ENCODE results near the gene SPINK4.

SPINK4 gene

GRCh38 chr9:33229359-33230114, 10.4 kb upstream of the SPINK4 start:
- DNase-seq (ENCODE audit: low read depth in 2 of 2) = no peak

- no peak for DNase-seq (ENCODE audit: low read depth in 2 of 2)
These were observed 9.0 kb upstream of the SPINK4 start for GRCh38 chr9:33230756-33231622.

GRCh38 chr9:33231623-33231942, 8.4 kb upstream of the SPINK4 start:
- no peak for DNase-seq (ENCODE audit: low read depth in 2 of 2)

- DNase-seq (ENCODE audit: low read depth in 2 of 2) = no peak
These were observed 7.2 kb upstream of the SPINK4 start for GRCh38 chr9:33232815-33233214.

GRCh38 chr9:33233626-33234342, 6.2 kb upstream of the SPINK4 start:
- DNase-seq (ENCODE audit: low read depth in 2 of 2) = no peak

GRCh38 chr9:33234511-33235467, 5.2 kb upstream of the SPINK4 start:
- DNase-seq (ENCODE audit: low read depth in 2 of 2) = no peak

- no peak for DNase-seq (ENCODE audit: low read depth in 2 of 2)
These were observed 3.4 kb upstream of the SPINK4 start for GRCh38 chr9:33236571-33236970.

GRCh38 chr9:33241298-33241697, 1.3 kb downstream of the SPINK4 start:
- DNase-seq (ENCODE audit: low read depth in 2 of 2) = no peak

GRCh38 chr9:33242609-33243134, 2.7 kb downstream of the SPINK4 start:
- no peak for DNase-seq (ENCODE audit: low read depth in 2 of 2)

GRCh38 chr9:33244137-33244784, 4.3 kb downstream of the SPINK4 start:
- no peak for DNase-seq (ENCODE audit: low read depth in 2 of 2)

- DNase-seq (ENCODE audit: low read depth in 2 of 2) = no peak
These were observed 5.4 kb downstream of the SPINK4 start for GRCh38 chr9:33245341-33245740.

- no peak for DNase-seq (ENCODE audit: low read depth in 2 of 2)
These were observed 6.4 kb downstream of the SPINK4 start for GRCh38 chr9:33246269-33246860.

GRCh38 chr9:33248606-33249005, 8.6 kb downstream of the SPINK4 start:
- DNase-seq (ENCODE audit: low read depth in 2 of 2) = no peak

- no peak for DNase-seq (ENCODE audit: low read depth in 2 of 2)
These were observed 9.2 kb downstream of the SPINK4 start for GRCh38 chr9:33249087-33249658.

- DNase-seq (ENCODE audit: low read depth in 2 of 2) = no peak
These were observed 10.0 kb downstream of the SPINK4 start for GRCh38 chr9:33249983-33250382.

- no peak for DNase-seq (ENCODE audit: low read depth in 2 of 2)
These were observed 10.6 kb downstream of the SPINK4 start for GRCh38 chr9:33250458-33250995.

GRCh38 chr9:33254211-33254610, 14.2 kb downstream of the SPINK4 start:
- DNase-seq (ENCODE audit: low read depth in 2 of 2) = no peak

GRCh38 chr9:33255014-33255413, 15.0 kb downstream of the SPINK4 start:
- DNase-seq (ENCODE audit: low read depth in 2 of 2) = no peak

- no peak for DNase-seq (ENCODE audit: low read depth in 2 of 2)
These were observed 15.5 kb downstream of the SPINK4 start for GRCh38 chr9:33255471-33255870.

- no peak for DNase-seq (ENCODE audit: low read depth in 2 of 2)
These were observed 16.3 kb downstream of the SPINK4 start for GRCh38 chr9:33256236-33256635.
